K562 (cell line): ENCODE results near the gene CACNA1C.

Source experiments
- EP300 ChIP-seq: IDR thresholded peaks from 2 replicates; pipeline ENCODE4 v1.6.1; 2012; ENCODE audit warnings: low read length, improper control_type of control experiment
- JUN ChIP-seq, 2 experiments: sonication (generic) in 1 of 2; formaldehyde crosslinking in 1 of 2; IDR thresholded peaks; 2 replicates each; pipeline versions ENCODE4 v1.6.1 to v1.8.0; 2012 to 2022; ENCODE audit warnings: borderline replicate concordance in 2 of 2, mild to moderate bottlenecking in 2 of 2, improper control_type of control experiment in 1 of 2, low read depth in 1 of 2, low read length in 1 of 2, missing genetic modification reagents in 1 of 2
- LARP7 ChIP-seq: fragments of 450-650 bp; IDR thresholded peaks from 2 replicates; pipeline ENCODE4 v1.6.1; 2016
- POLR2A ChIP-seq: fragments of 450-650 bp; conservative IDR thresholded peaks from 2 replicates; pipeline ENCODE4 v1.6.1; 2016
- RBBP5 ChIP-seq: fragments of 200-600 bp; sonication (generic); IDR thresholded peaks from 2 replicates; pipeline ENCODE4 v1.6.1; 2012; ENCODE audit warnings: borderline replicate concordance, mild to moderate bottlenecking, low read length, control low read depth, inconsistent platforms; ENCODE audit not compliant: insufficient read depth, poor library complexity, severe bottlenecking
- SETDB1 ChIP-seq: IDR thresholded peaks from one replicate; pipeline ENCODE4 v1.6.1; 2012; ENCODE audit warnings: low read length, control low read depth, inconsistent platforms
- SMARCA4 ChIP-seq: fragments of 450-650 bp; IDR thresholded peaks from 2 replicates; pipeline ENCODE4 v1.6.1; 2016
- ZC3H11A ChIP-seq: IDR thresholded peaks from 2 replicates; pipeline ENCODE4 v1.6.1; 2012; ENCODE audit warnings: low read depth, low read length, improper control_type of control experiment
- ZSCAN29 ChIP-seq: fragments of 450-650 bp; IDR thresholded peaks from 2 replicates; pipeline ENCODE4 v1.6.1; 2017
- TF ChIP-seq, protein P1 (sequence below): sonication (generic); formaldehyde crosslinking; IDR thresholded peaks from 2 replicates; pipeline ENCODE4 v1.8.1; 2023; ENCODE audit warnings: mild to moderate bottlenecking, missing genetic modification reagents, moderate library complexity
- TF ChIP-seq, protein P2 (sequence below): fragments of 250-450 bp; sonication (Bioruptor Pico); IDR thresholded peaks from 2 replicates; pipeline ENCODE4 v1.4.0; 2020

DNA sequence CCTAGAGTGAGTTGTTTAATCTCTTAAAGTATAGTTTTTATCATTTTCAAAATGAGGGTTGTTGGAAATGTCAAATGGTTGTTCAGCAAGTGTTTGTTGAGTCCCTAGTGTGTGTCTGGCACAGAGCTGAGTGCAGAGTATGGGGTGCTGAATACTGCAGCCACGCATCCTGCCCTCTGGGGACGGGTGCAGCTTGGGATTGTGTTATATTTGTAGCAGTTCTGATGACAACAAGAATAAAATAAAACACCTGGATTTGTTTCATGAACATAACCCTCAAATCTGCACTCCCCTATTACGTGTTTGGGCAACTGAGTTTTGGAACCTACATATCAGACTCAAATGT, 127.9 kb downstream of the CACNA1C start:
- TF ChIP-seq SMARCA4 = no peak
- TF ChIP-seq, protein P1, sequence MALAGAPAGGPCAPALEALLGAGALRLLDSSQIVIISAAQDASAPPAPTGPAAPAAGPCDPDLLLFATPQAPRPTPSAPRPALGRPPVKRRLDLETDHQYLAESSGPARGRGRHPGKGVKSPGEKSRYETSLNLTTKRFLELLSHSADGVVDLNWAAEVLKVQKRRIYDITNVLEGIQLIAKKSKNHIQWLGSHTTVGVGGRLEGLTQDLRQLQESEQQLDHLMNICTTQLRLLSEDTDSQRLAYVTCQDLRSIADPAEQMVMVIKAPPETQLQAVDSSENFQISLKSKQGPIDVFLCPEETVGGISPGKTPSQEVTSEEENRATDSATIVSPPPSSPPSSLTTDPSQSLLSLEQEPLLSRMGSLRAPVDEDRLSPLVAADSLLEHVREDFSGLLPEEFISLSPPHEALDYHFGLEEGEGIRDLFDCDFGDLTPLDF = no peak
- TF ChIP-seq, protein P2, sequence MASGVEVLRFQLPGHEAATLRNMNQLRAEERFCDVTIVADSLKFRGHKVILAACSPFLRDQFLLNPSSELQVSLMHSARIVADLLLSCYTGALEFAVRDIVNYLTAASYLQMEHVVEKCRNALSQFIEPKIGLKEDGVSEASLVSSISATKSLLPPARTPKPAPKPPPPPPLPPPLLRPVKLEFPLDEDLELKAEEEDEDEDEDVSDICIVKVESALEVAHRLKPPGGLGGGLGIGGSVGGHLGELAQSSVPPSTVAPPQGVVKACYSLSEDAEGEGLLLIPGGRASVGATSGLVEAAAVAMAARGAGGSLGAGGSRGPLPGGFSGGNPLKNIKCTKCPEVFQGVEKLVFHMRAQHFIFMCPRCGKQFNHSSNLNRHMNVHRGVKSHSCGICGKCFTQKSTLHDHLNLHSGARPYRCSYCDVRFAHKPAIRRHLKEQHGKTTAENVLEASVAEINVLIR (CRISPR knock-in tag) = no peak
- TF ChIP-seq ZC3H11A = no peak
- no peak for TF ChIP-seq LARP7
- no peak for TF ChIP-seq SETDB1
- TF ChIP-seq EP300 = no peak
- no peak for TF ChIP-seq POLR2A
- TF ChIP-seq RBBP5 = no peak
- no peak for TF ChIP-seq JUN (IDR thresholded peaks at IDR 0.05; ENCODE audit: borderline replicate concordance, low read depth, low read length)
- no peak for TF ChIP-seq JUN (CRISPR knock-in tag; IDR thresholded peaks at IDR 0.05; ENCODE audit: borderline replicate concordance)
- TF ChIP-seq ZSCAN29 = no peak
